K562 (cell line): Measurements from ENCODE around the gene AP4E1. TPM values are rescaled to one million over a fixed set of nuclear protein-coding genes. Genes with fewer than 3 reads are reported as not detected.
A peak's percentile ranks its signal among the peaks of the same experiment; 100 is the strongest.

Experiments used
- ATAC-seq: fragments of 200-7000 bp; cut with Tn5 transposase; 3 replicates; pipeline ENCODE4 v1.9.1; 2020; ENCODE audit warnings: moderate library complexity
- BruUV-seq: library from RNA; stranded (reverse); fragments of 400-500 nt; replicated peaks from 2 replicates; lab custom pipeline; 2021; lab: Mats Ljungman, UMichigan
- CTCF ChIA-PET: fragments of 300-600 bp; formaldehyde crosslinking; extraction: SDS; loops from one replicate; lab custom pipeline; 2021; ENCODE audit warnings: low intra/inter-chr PET ratio; lab: Yijun Ruan, JAX
- POLR2A ChIA-PET: fragments of 300-600, 350-650 bp; sonication (Branson Sonifier 250); formaldehyde crosslinking; extraction: SDS; loops from one replicate; lab custom pipeline; 2021; ENCODE audit warnings: antibody characterized with exemption, inconsistent platforms; lab: Yijun Ruan, JAX
- DNase-seq, 4 experiments: peaks; one replicate each; pipeline versions ENCODE4 v3.0.0 to v3.0.0-alpha.2; 2011 to 2018; ENCODE audit warnings: low spot score in 3 of 4, mixed read lengths in 3 of 4; ENCODE audit errors: extremely low read depth in 1 of 4
- FAIRE-seq: peaks from 2 replicates; lab custom pipeline; 2011; peaks lifted over from hg19 to GRCh38; lab: Jason Lieb, UNC
- H2AFZ ChIP-seq: 2 replicates; pipeline ENCODE4 v1.6.0; 2011; ENCODE audit warnings: low read depth, low read length, control low read depth, inconsistent platforms
- H3K27ac ChIP-seq: fragments of 200-600 bp; 3 replicates; pipeline ENCODE4 v1.8.0; 2011; ENCODE audit warnings: low read depth, mild to moderate bottlenecking, control low read depth, inconsistent platforms, low read length, moderate library complexity, mixed read lengths; ENCODE audit errors: extremely low read depth
- H3K27me3 ChIP-seq, 2 experiments: fragments of 300-600 bp in 1 of 2; 2 replicates in 1 of 2; 3 replicates in 1 of 2; pipeline versions ENCODE4 v1.6.0 to v1.8.0; 2011; ENCODE audit warnings: inconsistent platforms in 2 of 2, low read length in 2 of 2, mild to moderate bottlenecking in 1 of 2, mixed read lengths in 1 of 2, moderate library complexity in 1 of 2; ENCODE audit not compliant: control insufficient read depth in 2 of 2, insufficient read depth in 2 of 2
- H3K36me3 ChIP-seq: fragments of 300-600 bp; 3 replicates; pipeline ENCODE4 v1.8.0; 2011; ENCODE audit warnings: mild to moderate bottlenecking, low read length, inconsistent platforms; ENCODE audit not compliant: control insufficient read depth, insufficient read depth
- H3K4me1 ChIP-seq, 2 experiments: fragments of 200-600 bp in 1 of 2; replicated peaks in 1 of 2; 2 replicates in 1 of 2; 3 replicates in 1 of 2; pipeline versions ENCODE4 v1.5.1 to v1.8.0; 2011; ENCODE audit warnings: inconsistent platforms in 2 of 2, low read length in 2 of 2, mild to moderate bottlenecking in 1 of 2, mixed read lengths in 1 of 2, moderate library complexity in 1 of 2; ENCODE audit not compliant: control insufficient read depth in 2 of 2, insufficient read depth in 2 of 2
- H3K4me2 ChIP-seq: 2 replicates; pipeline ENCODE4 v1.6.1; 2011; ENCODE audit warnings: low read length, control low read depth, inconsistent platforms, mixed read lengths; ENCODE audit not compliant: insufficient read depth
- H3K4me3 ChIP-seq: fragments of 200-600 bp; sonication (generic), shearing (Covaris generic); 2 replicates; pipeline ENCODE4 v1.5.1; 2016; ENCODE audit warnings: control low read depth, inconsistent platforms
- H3K79me2 ChIP-seq: fragments of 200-600 bp; 3 replicates; pipeline ENCODE4 v1.8.0; 2011; ENCODE audit warnings: low read length, inconsistent platforms; ENCODE audit not compliant: control insufficient read depth, insufficient read depth
- H3K9ac ChIP-seq, 2 experiments: 2 replicates each; pipeline versions ENCODE4 v1.6.0 to v1.6.1; 2011; ENCODE audit warnings: low read depth in 2 of 2, low read length in 2 of 2, control low read depth in 1 of 2, inconsistent platforms in 1 of 2, mild to moderate bottlenecking in 1 of 2, mixed read lengths in 1 of 2; ENCODE audit not compliant: insufficient read depth in 1 of 2
- H3K9me1 ChIP-seq: one replicate; pipeline ENCODE4 v1.6.0; 2011; ENCODE audit warnings: inconsistent platforms, mild to moderate bottlenecking, low read length, moderate library complexity; ENCODE audit not compliant: control insufficient read depth, insufficient read depth
- H3K9me3 ChIP-seq: replicated peaks from 2 replicates; pipeline ENCODE4 v1.5.1; 2011; ENCODE audit warnings: low read depth, low read length, inconsistent platforms; ENCODE audit not compliant: control insufficient read depth, insufficient read depth
- H4K20me1 ChIP-seq: replicated peaks from 2 replicates; pipeline ENCODE4 v1.6.1; 2011; ENCODE audit warnings: low read length, inconsistent platforms, mixed read lengths; ENCODE audit not compliant: control insufficient read depth, insufficient read depth
- C11orf30 ChIP-seq: fragments of 450-650 bp; IDR thresholded peaks from 2 replicates; pipeline ENCODE4 v1.6.1; 2016; ENCODE audit warnings: low read depth, mild to moderate bottlenecking
- CBX8 ChIP-seq: fragments of 200-600 bp; sonication (generic); IDR thresholded peaks from 2 replicates; pipeline ENCODE4 v1.6.1; 2012; ENCODE audit warnings: borderline replicate concordance, mixed run types, low read depth, mild to moderate bottlenecking, moderate library complexity, mixed read lengths, low read length, control low read depth, inconsistent platforms; ENCODE audit not compliant: poor library complexity, severe bottlenecking; ENCODE audit errors: extremely low read depth
- CTBP1 ChIP-seq: fragments of 450-650 bp; IDR thresholded peaks from 2 replicates; pipeline ENCODE4 v1.6.1; 2016; ENCODE audit warnings: borderline replicate concordance
- EP400 ChIP-seq: fragments of 450-650 bp; IDR thresholded peaks from 2 replicates; pipeline ENCODE4 v1.6.1; 2017; ENCODE audit warnings: antibody characterized with exemption, mild to moderate bottlenecking, moderate library complexity
- RBFOX2 ChIP-seq: fragments of 200-400 bp; formaldehyde crosslinking; IDR thresholded peaks from 2 replicates; pipeline ENCODE4 v1.6.1; 2017; ENCODE audit warnings: low read depth, mild to moderate bottlenecking, low read length, moderate library complexity
- SRF ChIP-seq, 2 experiments: fragments of 250-450, 450-650 bp in 1 of 2; sonication (Bioruptor Pico) in 1 of 2; sonication (generic) in 1 of 2; formaldehyde crosslinking; IDR thresholded peaks; 2 replicates each; pipeline versions ENCODE4 v1.5.0 to v1.5.1; 2020 to 2022; ENCODE audit warnings: mild to moderate bottlenecking in 1 of 2, missing genetic modification reagents in 1 of 2
- ZNF184 ChIP-seq: sonication (generic); formaldehyde crosslinking; IDR thresholded peaks from 2 replicates; pipeline ENCODE4 v1.5.0; 2020; ENCODE audit warnings: missing genetic modification reagents
- ZNF316 ChIP-seq: fragments of 450-650 bp; IDR thresholded peaks from 2 replicates; pipeline ENCODE4 v1.6.1; 2016
- ZNF644 ChIP-seq: fragments of 200-800 bp; sonication (Bioruptor generic); IDR thresholded peaks from 2 replicates; pipeline ENCODE4 v1.6.1; 2016; ENCODE audit warnings: low read depth, missing genetic modification characterization, missing compliant biosample characterization
- WGBS: fragments of 100-300 bp; shearing (Covaris generic); methylation state at CpG from one replicate; pipeline ENCODE4 v1.1.6; 2016; ENCODE audit warnings: low coverage, mixed read lengths; ENCODE audit not compliant: insufficient coverage; ENCODE audit errors: missing lambda C conversion rate; 5-methylcytosine and 5-hydroxymethylcytosine counted together
- in situ Hi-C: fragments of 300-500 bp; cut with MboI; formaldehyde crosslinking; loops from 4 replicates; pipeline ENCODE4 v1.15.0; 2018; ENCODE audit warnings: inconsistent platforms, mixed read lengths
- intact Hi-C: fragments of 100-400 bp; cut with micrococcal nuclease; formaldehyde crosslinking; loops from 2 replicates; pipeline ENCODE4 v1.14.2; 2022
- polyA plus RNA-seq, 8 experiments: library from polyadenylated mRNA; depleted of rRNA in 4 of 8; stranded (reverse) in 5 of 8; unstranded in 3 of 8; fragments of >200 nt; fragmentation: Nextera tagmentation in 2 of 8; fragmentation: Illumina TruSeq in 1 of 8; extraction: Ambion mirVana in 2 of 8; extraction: Trizol in 1 of 8; gene quantifications; 2 replicates each; pipeline versions ENCODE4 v1.2.1 to v1.2.3, GENCODE V29; 2011 to 2014; ENCODE audit warnings: inconsistent platforms in 1 of 8, missing spikeins in 1 of 8
- total RNA-seq, 7 experiments: library from RNA; depleted of rRNA in 6 of 7; stranded (reverse); fragments of >200 nt in 6 of 7; fragmentation: Illumina TruSeq in 2 of 7; extraction: Trizol in 2 of 7; gene quantifications; 2 replicates each; pipeline versions ENCODE4 v1.2.1 to v1.2.3, GENCODE V29; 2011 to 2021; ENCODE audit warnings: low replicate concordance in 1 of 7

The AP4E1 gene
- total and polyA plus RNA-seq, 9 of the 15 experiments (the other 6 are each of a cell fraction or from before 2014, with no cell fraction given) = 1.3 to 11.5 (median 4.4) TPM

DNA sequence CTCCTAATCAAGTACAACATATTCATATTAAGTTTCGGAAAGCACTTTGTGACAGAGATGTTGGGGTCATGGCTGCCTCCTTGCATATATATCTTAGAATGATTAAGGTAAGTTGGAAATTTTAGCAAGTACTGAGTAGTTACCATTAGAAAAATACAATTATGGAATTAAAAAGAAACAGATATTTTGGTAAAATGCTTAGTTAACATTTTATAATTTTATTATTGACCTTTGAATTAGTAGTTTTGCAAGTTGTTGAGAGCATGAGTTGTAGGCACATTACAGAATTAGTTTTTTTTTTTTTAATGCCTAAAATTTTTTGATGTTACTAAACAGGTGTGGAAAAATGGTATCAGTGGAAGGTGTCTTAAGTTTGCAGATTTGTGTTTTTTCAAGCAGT is 20.6 kb downstream of the AP4E1 start:
- TF ChIP-seq RBFOX2 = no peak
- peak; percentile 82 for TF ChIP-seq ZNF316
- TF ChIP-seq EP400 = no peak
- no peak for TF ChIP-seq ZNF644
- no peak for TF ChIP-seq CBX8
- peak; percentile 51; the same call in 1 of the 2 replicates for TF ChIP-seq C11orf30
- TF ChIP-seq ZNF184 (CRISPR knock-in tag) = no peak
- TF ChIP-seq SRF (CRISPR knock-in tag; IDR thresholded peaks at IDR 0.05) = no peak
- no peak for TF ChIP-seq CTBP1
- DNase-seq = no peak
- ChIA-PET POLR2A (no interaction called here), CTCF (no interaction called here)
- H3K4me3 ChIP-seq = no peak overlapping the region
- no peaks in the 10 kb centered on the region for H3K9me3 ChIP-seq
- H3K4me1 ChIP-seq = no peaks in the 10 kb centered on the region
- peaks cover 41% of the 10 kb centered on the region; the same call in 2 of the 3 replicates for H3K36me3 ChIP-seq
- H3K27me3 ChIP-seq = no peaks in the 10 kb centered on the region
- no peak overlapping the region for H3K9ac ChIP-seq
- ATAC-seq = no peak
- in situ Hi-C loops = no loop called here
- H3K4me2 ChIP-seq = no peak overlapping the region
- H2AFZ ChIP-seq = no peak overlapping the region
- no peak overlapping the region for H3K27ac ChIP-seq
- intact Hi-C loops = no loop called here
- WGBS = 94% methylated on average over 1 of the region's 1 CpG
- H3K79me2 ChIP-seq = no peaks in the 10 kb centered on the region
- H3K9me1 ChIP-seq = no peaks in the 10 kb centered on the region
- H4K20me1 ChIP-seq = no peaks in the 10 kb centered on the region
- no TSS peak for BruUV-seq
- FAIRE-seq = no peak
